DMS 273 (cell line): Measurements from ENCODE around the gene IGLON5.

Experiments used
- DNase-seq: peaks from one replicate; lab custom pipeline; 2025; ENCODE audit not compliant: unreplicated experiment; lab: John Stamatoyannopoulos, UW

Gene IGLON5

DNA sequence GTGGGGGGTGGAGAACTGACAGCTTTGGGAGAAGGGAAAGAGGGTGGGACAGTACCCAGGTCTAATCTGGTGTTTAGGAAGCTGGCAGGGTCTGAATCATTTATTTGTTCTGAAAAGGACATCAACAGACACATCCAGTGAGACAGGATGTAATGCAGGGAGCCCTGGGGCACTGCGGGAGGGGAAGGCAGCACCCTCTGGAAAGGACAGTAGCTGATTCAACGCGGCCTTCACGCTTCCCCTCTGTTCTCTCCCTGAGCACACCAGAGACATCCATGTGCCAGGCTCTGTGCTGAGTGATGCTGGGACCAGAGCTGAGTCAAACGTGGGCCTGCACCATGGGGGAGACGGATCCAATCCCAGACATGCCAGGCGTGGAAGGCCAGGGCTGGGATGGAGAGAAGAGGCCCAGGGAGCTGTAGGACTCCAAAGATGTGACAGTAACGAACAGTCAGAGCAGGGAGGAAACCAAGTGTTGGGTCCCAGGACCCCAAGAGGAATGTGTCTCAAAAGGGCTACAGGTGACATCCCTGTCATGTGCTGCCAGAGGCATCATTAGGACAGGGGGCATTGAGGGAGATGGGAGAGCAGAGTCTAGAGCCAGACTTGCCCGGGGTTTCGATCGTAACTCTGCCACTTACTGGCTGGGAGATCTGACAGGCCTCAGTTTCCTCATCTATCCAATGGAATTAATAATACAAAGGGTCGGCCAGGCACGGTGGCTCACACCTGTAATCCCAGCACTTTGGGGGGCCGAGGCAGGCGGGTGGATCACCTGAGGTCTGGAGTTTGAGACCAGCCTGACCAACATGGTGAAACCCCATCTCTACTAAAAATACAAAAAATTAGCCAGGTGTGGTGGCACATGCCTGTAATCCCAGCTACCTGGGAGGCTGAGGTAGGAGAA, 53.0 kb downstream of the IGLON5 start:
- no peak for DNase-seq

DNA sequence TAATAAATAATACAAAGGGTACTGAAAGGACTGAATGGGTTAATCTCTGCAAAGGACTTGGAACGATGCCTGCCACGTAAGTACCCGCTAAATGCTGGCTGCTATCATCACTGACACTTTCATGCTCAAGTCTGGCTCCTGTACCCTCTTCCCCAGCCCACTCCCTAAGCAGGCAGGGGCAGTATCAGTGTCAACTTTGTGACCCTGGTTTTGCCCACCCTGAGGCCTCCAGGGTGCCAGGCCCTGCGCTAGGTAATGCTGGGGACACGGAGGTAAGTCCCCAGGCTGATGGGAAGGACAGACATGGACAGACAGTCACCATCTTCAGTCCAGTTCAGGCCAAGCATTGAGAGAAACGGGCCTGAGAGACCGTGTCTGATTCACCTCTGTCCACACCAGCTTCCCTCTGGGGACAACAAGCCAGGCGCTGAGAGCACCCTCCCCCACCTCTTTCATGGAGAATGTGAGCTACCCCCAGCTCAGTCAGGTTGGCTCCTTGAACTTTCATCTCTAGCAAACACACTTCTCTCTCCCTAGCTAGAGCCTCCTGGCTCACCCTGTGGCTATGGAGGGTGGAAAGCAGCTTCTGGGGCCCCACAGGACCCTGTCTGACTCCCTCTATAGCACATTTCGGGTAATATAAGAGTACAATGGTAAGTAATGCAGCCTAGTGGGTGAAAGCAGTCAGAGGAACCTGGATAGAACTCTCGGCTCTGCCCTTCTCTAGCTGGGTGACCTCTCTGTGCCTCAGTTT, 53.9 kb downstream of the IGLON5 start:
- peak; percentile 54 for DNase-seq

DNA sequence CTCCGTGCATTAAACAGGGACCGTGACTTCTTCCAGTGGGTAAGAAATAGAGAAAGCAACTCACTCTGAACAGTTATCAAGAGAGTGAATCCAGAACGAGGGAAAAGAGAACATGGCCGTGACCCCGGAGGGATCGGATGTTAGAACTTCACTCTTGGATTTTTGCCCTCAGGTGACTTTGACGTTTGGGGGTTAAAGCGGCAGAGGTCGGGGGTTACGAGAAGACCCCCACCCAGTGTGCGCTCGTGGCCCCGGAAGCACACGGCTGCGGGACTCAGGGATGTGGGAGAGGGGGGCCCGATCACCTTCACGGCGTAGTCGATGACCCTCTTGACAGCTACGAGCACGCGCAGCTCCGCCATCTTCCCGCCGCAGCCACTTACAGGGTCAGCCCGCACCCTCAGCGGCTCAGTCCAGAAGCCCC, 54.5 kb downstream of the IGLON5 start, which contains the start of gene ETFB:
Gene ETFB (minus strand): TSS at position 424 of the 424 bp plus-strand sequence. CDS start 62 bp downstream, at position 362.
- DNase-seq: no peak

DNA sequence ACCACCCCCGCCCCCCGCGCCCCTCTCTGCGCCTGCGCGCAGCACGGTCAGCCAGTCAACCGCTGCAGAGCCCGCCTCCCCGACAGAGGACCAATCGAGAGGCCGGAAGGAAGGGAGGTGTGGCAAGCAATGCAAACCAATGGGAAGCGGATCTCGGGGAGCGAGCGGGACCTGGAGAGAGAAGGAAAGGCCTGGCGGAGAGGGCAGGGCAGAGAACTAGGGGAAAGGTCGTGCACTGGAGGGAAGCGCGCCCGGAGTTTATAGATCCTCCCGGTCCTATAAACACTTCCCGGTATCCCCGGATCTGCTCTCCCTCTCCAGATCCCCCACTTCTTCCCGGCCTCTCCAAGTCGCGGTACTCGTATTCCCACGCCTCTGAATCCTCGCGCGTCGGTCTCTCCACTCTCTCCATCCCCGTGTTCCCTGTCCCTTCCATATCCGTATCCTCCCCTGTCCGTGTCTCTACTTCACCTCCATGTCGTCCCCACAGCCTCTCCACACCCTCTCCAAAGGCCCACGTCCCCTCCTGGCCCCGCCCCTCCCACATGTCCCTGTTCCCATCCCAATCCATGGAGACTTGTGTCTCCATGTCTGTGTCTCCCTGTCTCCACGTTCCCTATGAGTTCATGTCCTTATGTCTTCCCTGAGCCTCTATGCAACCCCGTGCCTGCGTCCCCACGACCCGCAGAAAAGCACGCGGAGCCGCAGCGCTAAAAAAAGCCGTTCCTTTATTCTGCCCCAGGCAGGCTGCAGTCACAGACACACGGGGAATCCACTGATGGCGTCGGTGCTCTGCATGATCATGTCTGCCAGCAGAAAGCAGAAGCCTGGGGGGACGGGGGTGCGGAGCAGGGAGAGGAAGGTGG, 55.2 kb downstream of the IGLON5 start:
- peak; percentile 99 for DNase-seq

DNA sequence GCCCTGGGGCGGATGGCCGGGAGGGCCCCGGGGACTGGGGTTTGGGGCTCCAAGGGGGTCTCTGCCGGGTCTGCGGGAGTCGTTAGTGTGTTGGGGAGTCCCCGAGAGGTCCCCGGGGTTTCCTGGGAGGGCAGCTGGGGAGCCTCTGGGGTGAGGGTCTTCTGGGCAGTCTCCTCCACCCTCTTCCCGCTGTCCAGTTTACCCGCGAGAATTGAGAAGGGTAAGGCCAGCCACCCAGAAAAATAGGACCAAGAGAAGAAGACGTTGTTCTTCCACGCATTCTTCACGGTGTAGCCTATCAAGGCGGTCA, 55.8 kb downstream of the IGLON5 start:
- no peak for DNase-seq

DNA sequence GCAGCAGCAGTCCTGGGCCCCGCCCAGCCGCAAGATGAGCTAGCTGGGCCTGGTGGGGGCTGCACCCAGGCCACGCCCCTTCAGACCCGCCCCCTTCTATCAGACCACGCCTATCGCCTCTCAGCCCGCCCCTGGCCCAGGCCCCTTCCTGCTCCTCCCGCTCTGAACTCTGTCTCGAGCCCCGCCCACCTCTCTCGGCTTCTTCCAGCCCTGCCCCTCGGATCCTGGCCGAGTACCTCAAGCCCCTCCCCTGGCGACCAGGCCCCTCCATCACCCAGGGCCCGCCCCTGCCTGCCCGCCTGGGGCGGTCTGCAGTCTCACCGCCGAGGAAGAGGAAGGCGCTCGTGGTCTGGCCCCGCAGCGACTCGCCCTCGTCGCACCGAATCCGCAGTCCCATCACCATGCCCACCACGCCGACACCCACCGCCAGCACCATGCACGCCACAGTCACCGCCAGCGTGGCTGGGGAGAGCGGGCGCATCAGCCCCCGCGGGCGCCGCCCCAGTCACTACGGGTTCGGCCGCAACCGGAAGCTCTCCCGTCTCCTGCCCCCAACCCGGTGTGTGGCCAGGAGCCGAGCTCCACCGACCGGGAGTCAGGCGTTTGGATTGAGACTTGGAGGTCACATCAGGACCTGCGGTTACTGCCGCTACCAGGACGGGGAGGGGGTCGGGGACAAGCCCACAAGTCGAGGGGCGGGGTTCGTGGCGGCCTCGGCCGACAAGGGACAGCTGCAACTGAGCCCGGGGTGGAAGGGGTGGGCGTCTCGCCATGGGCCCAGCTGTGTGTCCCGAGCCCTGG, 56.3 kb downstream of the IGLON5 start:
- peak; percentile 99 for DNase-seq

DNA sequence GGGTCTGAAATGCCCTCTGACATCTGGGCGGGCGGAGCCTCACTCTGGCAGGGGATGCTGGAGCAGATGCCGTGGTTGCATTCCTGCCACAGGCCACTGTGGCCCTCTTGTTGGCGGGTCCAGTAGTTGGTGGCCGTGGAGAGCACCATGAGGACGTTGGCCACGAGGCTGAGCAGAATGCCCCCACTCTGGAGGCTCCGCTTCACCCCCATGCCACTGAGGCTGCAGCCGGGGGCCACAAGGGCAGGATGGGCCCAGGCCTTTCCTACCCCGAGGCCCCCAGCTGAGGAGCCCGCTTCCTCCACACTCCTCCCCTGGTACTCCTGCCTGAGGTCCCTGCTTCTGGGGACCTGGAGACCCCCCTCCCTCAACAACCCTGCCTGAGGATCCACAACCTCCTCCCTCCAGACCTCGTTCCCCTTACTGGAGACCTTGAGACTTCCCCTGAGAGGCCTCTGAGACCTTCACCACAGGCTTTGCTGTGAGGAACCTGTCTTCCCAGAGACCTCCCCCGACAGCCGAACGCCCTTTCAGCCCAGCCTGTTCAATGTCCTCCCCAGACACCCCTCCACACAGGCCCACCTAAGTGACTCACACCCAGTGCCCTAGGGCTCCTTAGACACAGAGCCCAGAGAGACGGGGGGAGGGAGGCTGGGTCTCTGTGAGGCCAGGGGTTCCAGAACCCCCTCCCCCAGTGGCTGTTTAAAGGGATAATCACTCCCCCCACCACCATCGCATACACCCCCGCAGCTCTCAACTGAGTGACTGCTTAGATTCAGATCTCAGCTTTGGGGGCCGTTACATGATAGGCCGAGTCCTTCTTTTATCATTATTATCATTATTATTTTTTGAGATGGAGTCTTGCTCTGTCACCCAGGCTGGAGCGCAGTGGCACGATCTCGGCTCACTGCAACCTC, 57.2 kb downstream of the IGLON5 start, which contains the start of gene CLDND2:
Gene CLDND2 (minus strand): TSS at position 638 of the 917 bp plus-strand sequence. CDS start 426 bp downstream, at position 212.
- no peak for DNase-seq

DNA sequence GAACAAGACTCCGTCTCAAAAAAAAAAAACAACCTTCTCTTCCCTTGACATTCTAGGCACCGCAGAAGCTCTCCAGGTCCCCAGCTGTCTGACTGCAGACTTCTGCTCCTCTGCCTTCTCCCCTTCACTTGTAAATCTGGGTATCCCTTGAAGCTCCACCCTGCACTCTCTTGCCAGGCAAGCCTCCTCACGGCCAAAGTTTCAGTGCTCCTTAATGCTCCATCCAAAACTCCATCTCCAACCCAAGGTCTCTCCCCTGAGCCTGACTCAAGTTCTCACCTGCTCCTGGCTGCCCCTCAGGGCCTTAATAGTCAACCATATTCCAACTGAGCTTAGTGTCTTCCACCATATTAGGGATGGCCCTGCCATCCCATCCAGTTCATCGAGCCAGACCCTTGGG, 58.8 kb downstream of the IGLON5 start:
- DNase-seq: no peak

DNA sequence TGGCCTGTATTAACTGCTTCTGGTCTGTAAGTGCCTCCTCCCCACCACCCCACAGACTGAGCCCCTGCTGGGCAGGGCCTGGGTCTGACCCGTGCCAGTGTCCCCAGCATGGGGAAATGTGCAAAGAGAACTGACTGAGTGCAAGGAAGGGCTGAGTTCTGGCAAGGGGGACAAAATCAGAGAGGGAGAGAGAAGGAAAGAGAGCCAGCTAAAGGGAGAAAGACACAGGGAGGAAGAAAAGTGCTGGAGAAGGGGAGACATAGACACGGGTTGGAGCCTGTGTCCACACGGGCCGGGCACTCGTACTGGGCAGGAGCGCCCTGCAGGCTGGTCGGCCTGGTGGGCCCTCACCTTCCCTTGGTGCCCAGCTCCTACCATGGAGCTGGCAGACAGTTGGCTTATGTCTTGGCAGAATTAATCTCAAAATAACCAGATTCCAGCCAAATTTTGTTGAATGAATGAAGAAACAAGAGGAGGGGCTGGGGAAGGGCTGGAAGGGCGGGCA, 59.8 kb downstream of the IGLON5 start:
- DNase-seq: no peak

DNA sequence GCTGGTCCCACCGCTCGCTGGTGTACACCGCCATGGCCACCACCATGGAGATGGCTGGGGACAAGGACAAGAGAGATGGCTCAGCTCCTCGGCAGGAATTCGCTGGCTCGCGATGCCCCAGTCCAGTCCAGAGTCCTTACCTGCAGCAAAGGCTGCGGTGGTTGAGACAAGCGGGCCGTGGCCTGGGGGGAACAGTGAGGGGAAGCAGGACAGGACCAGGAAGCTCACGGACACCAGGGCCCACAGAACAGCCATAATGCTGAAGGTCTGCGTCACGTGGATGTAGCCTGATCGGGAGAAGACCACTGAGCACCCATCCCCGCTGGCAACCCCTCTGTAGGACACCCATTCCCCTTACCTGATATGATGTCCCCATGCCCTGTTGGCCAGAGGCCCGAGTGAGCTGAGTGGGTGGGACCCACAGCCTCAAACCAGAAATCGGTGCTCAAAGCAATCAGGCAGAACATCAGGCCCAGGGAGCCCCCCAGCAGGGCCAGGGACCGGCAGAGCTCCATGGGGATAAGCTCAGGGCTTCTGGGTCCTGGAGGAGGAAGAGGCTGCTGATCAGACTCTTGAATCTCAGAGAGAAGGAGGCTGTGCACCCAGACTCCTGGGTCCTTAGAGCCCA, 60.7 kb downstream of the IGLON5 start:
- no peak for DNase-seq

DNA sequence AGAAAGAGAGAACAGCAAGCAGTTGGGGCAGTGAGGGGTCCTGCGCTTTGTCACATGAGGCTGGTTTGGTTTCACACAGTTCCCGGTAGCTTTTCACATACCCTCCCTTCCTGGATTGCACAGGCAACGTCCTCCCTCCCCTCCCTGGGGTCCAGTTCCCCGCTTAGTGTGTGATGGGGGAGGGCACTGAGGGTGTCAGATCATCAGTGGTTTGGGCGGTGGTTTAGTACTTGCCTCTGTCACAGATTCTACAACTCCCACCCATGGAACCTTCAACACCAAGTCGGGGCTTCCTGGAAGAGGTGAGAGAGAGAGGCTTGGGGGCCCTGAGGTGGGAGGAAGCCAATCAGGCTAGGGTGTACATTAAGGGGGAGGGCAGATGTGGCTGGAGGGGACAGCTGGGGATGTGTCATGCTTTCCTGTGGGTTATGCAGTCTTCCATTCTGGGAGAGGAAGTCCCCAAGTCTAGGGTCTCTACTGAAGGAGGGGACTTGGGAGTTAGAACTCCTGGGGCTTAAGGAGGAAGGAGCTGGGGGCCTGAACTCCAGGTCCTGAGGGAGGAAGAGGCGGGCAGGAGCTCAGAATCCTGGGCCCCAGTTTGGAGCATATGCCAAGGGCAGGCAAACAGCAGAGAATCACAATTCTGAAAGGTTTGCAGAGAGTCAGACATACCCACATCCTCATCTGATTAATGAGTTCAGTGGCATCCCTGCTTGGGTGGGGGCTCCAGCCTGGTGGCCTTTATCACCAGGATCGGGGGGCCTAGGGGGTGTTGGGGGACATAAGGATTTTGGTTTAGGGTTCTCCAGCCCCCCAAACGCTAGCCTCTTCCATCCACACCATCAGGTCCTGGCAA, 61.4 kb downstream of the IGLON5 start, which contains the start of gene NKG7:
Gene NKG7 (minus strand): TSS at position 6 of the 856 bp plus-strand sequence. CDS start 119 bp downstream, outside the sequence.
- no peak for DNase-seq

DNA sequence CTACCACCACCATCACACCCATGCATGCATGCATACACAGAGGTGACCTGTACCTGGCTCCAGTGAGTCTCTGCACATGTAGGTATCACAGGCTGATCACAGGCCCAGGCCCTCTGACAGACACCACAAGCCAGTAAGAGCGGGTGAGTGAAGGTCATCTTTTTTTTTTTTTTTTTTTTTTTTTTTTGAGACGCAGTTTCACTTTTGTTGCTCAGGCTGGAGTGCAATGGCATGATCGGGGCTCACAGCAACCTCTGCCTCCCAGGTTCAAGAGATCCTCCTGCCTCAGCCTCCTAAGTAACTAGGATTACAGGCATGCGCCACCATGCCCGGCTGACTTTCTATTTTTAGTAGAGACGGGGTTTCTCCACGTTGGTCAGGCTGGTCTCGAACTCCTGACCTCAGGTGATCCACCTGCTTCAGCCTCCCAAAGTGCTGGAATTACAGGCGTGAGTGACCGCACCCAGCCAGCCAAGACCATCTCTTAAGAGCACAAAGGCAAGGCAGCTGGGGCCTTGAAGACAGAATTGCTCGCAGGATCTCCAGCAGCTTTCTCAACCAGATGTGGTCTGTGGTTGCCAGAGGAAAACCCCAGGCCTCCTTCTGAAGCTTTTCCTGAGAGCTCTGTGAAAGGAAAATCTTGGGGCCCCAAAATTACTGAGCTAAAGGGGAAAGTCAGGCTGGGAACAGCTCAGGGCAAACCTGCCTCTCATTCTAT, 64.2 kb downstream of the IGLON5 start:
- DNase-seq: no peak

DNA sequence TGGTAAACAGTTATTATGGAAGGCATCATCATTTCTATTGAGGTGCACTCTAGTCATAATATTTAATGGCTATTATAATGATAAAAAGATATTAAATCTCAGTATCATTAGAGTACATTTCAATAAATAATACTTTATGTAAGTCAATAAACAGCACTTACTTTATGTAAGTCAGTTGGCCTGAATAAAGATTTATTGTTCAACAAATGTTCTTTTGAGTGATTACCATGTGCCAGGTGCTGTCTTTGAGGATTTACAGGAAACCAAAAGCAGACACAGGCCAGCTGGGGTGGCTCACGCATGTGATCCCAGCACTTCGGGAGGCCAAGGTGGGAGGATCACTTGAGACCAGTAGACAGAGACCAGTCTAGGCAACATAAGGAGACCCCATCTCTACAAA, 66.0 kb downstream of the IGLON5 start:
- DNase-seq: no peak

DNA sequence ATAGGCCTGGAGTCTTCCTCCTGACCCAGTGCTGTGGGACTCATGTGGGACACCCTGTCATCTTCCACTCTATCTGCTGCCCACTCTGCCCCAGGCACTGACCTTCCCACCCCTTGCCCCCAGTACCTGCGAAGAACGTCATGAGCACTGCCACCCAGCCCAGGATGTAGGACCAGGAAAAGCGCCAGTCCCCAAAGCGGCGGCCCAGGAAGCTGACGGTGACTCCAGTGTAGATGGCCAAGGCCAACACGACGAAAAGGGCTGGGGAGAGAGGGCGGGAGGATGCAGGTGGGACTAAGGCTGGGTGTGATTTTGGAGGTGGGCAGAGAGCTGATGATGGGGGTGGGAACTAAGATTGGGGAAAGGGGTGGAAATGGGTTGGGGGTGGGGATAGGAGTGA, 68.9 kb downstream of the IGLON5 start:
- no peak for DNase-seq
